Heart right ventricle (tissue), 16 donors: ENCODE data around the gene TSEN34. TPM values are rescaled to one million over a fixed set of nuclear protein-coding genes. Genes with fewer than 3 reads are reported as not detected.

Source experiments
- ATAC-seq, 8 donors: fragments of 200-7000 bp; cut with Tn5 transposase; one replicate each; pipeline ENCODE4 v1.9.1; 2020; ENCODE audit warnings: mild to moderate bottlenecking in 8 of 8, moderate library complexity in 8 of 8, moderate number of reproducible peaks in 1 of 8
- DNase-seq, 2 donors: peaks; one replicate each; pipeline ENCODE4 v3.0.0-alpha.2; 2020
- H3K27ac ChIP-seq, 10 donors: fragments of 200-600 bp; sonication (generic) in 2 of 10; one replicate each; pipeline versions ENCODE4 v1.5.0 to v1.8.0; 2020 to 2022; ENCODE audit warnings: mild to moderate bottlenecking in 3 of 10
- H3K27me3 ChIP-seq, 7 donors: fragments of 200-600 bp; one replicate each; pipeline ENCODE4 v1.8.0; 2021 to 2022; ENCODE audit warnings: mild to moderate bottlenecking in 2 of 7
- H3K36me3 ChIP-seq, 9 donors: fragments of 200-600 bp; sonication (generic) in 1 of 9; one replicate each; pipeline versions ENCODE4 v1.5.0 to v1.8.0; 2020 to 2022; ENCODE audit warnings: mild to moderate bottlenecking in 2 of 9
- H3K4me1 ChIP-seq, 9 donors: fragments of 200-600 bp; sonication (generic) in 1 of 9; one replicate each; pipeline versions ENCODE4 v1.5.0 to v1.8.0; 2020 to 2022; ENCODE audit warnings: mild to moderate bottlenecking in 4 of 9
- H3K4me3 ChIP-seq, 10 donors: fragments of 200-600 bp; sonication (generic) in 2 of 10; one replicate each; pipeline versions ENCODE4 v1.5.0 to v1.8.0; 2020 to 2022; ENCODE audit warnings: mild to moderate bottlenecking in 7 of 10, moderate library complexity in 2 of 10
- H3K9me3 ChIP-seq, 11 donors: fragments of 200-600 bp in 10 of 11; sonication (generic) in 2 of 11; one replicate each; pipeline versions ENCODE4 v1.5.0 to v1.8.0; 2013 to 2022; ENCODE audit warnings: mild to moderate bottlenecking in 2 of 11, control low read depth in 1 of 11, moderate library complexity in 1 of 11
- CTCF ChIP-seq, 9 donors: fragments of 200-600 bp; sonication (generic) in 2 of 9; IDR thresholded peaks; one replicate each; pipeline versions ENCODE4 v1.5.0 to v1.8.0; 2021 to 2022; ENCODE audit warnings: antibody characterized with exemption in 9 of 9, mild to moderate bottlenecking in 5 of 9, moderate library complexity in 1 of 9
- WGBS, 2 donors: extraction: QIAGEN DNeasy Blood & Tissue Kit; methylation state at CpG; one replicate each; pipeline ENCODE4 v1.1.7; 2013; ENCODE audit warnings: inconsistent platforms in 1 of 2; 5-methylcytosine and 5-hydroxymethylcytosine counted together
- intact Hi-C, 10 donors: fragments of 100-400 bp; cut with DNase I; formaldehyde crosslinking; loops; one replicate each; pipeline versions ENCODE4 v1.11.1 to v1.14.2; 2022
- polyA plus RNA-seq, 2 donors: library from polyadenylated mRNA; stranded (reverse); fragments of 200-250 nt; gene quantifications; one replicate each; pipeline ENCODE4 v1.2.3, GENCODE V29; 2013
- total RNA-seq, 10 donors: library from RNA; stranded (reverse); fragmentation: NEBNext Ultra II Directional in 3 of 10; extraction: Animal tissue kit (Norgen Biotek cat#: 25700) in 3 of 10; gene quantifications; one replicate each; pipeline versions ENCODE4 v1.2.1 to v1.2.4, GENCODE V29; 2021 to 2023
- donor health status: Arrhythmogenic right ventricular cardiomyopathy.
- donor health status: ischemic (EF 13 %, LVEDD 7.1; RV severe dilation, severe dysfunction).
- donor health status: healthy with polysubstance abuse.
- donor health status: DM: no; HTN: yes; CAD: no.
- donor health status: DM: no; HTN: no; CAD: no.
- donor health status: ischemic (EF 25% LVEDD 6.9; RV normal size, moderate dysfunction).
- donor health status: ischemic (EF 25% LVEDD 5.7; RV mildly dilated, moderate dysfunction).
- donor health status: healthy.
- donor health status: DM: yes; HTN: yes; CAD: no.
- donor health status: Ischemic cardiomyopathy.
- donor health status: ischemic (EF 35%, LVEDD 5.7; RV mildly dilated, moderate dysfunction).
- donor health status: nonischemic (EF 11% LVEDD 7.7; RV severe dilation, severe dysfunction).
- donor health status: DM: yes; HTN: yes; CAD: no.
- donor health status: PGD.
- donor health status: ischemic (EF 29% LVEDD 5.4; RV normal size, mild dysfunction).
- donor health status: nonischemic (EF 23%, LVEDD 6.1; RV moderate dilation, normal function).

The TSEN34 gene
- total and polyA plus RNA-seq, 12 donors, result 5.6 to 38.0 (median 19.3) TPM

- intact Hi-C loops, result no loop called here
Observed at GRCh38 chr19:54183431-54183830, 7.7 kb upstream of the TSEN34 start.

GRCh38 chr19:54186351-54186750 is 4.8 kb upstream of the TSEN34 start:
- no peak for ATAC-seq
- no peak overlapping the region for H3K4me3 ChIP-seq
- no peaks in the 10 kb centered on the region for H3K27me3 ChIP-seq
- TF ChIP-seq CTCF (IDR thresholded peaks at IDR 0.05), result no peak
- intact Hi-C loops, result no loop called here
- DNase-seq, result no peak
- H3K4me1 ChIP-seq, result peaks cover 0 to 17% (median 11%) of the 10 kb centered on the region in 9 donors
- 66 to 85% methylated on average over 8 of the region's 8 CpGs for WGBS, 2 donors
- no peak overlapping the region for H3K27ac ChIP-seq
- H3K36me3 ChIP-seq, result peaks cover 0 to 38% (median 0%) of the 10 kb centered on the region in 9 donors
- no peaks in the 10 kb centered on the region for H3K9me3 ChIP-seq

More at GRCh38 chr19:54183431-54183830, 7.7 kb upstream of the TSEN34 start:
- H3K27me3 ChIP-seq, result no peaks in the 10 kb centered on the region
- peaks cover 0 to 11% (median 5%) of the 10 kb centered on the region in 9 donors for H3K4me1 ChIP-seq
- peaks cover 0 to 67% (median 0%) of the 10 kb centered on the region in 9 donors for H3K36me3 ChIP-seq
- TF ChIP-seq CTCF (IDR thresholded peaks at IDR 0.05), result no peak
- 92 to 95% methylated on average over 11 of the region's 11 CpGs for WGBS, 2 donors
- DNase-seq (no peak), ATAC-seq (no peak)
- H3K27ac ChIP-seq, result no peak overlapping the region
- H3K4me3 ChIP-seq, result no peak overlapping the region
- no peaks in the 10 kb centered on the region for H3K9me3 ChIP-seq

- TF ChIP-seq CTCF (IDR thresholded peaks at IDR 0.05), result no peak
- intact Hi-C loops, result no loop called here
- no peak overlapping the region for H3K4me3 ChIP-seq
- DNase-seq (no peak), ATAC-seq (no peak)
- WGBS, 2 donors, result 80 to 85% methylated on average over 11 of the region's 11 CpGs
- H3K4me1 ChIP-seq, result peaks cover 5 to 22% (median 17%) of the 10 kb centered on the region in 9 donors
- H3K36me3 ChIP-seq, result peaks cover 0 to 37% (median 0%) of the 10 kb centered on the region in 9 donors
- H3K9me3 ChIP-seq, result no peaks in the 10 kb centered on the region
- H3K27me3 ChIP-seq, result no peaks in the 10 kb centered on the region
- H3K27ac ChIP-seq, result peak overlapping the region in 1 of 10 donors; percentile 98
Observed at GRCh38 chr19:54186934-54187381, 4.2 kb upstream of the TSEN34 start.

- no peak for TF ChIP-seq CTCF (IDR thresholded peaks at IDR 0.05)
- ATAC-seq, result no peak
- Histone ChIP-seq H3K9me3 (no peaks in the 10 kb centered on the region), H3K4me1 (peaks cover 10 to 30% (median 22%) of the 10 kb centered on the region in 9 donors), H3K27ac (peak overlapping the region in 8 of 10 donors; percentile 92 to 100 (median 98)), H3K27me3 (no peaks in the 10 kb centered on the region), H3K4me3 (peak overlapping the region in 9 of 10 donors; percentile 50 to 95 (median 86)), H3K36me3 (peaks cover 0 to 34% (median 5%) of the 10 kb centered on the region in 9 donors)
- DNase-seq, result no peak
- WGBS, 2 donors, result 34 to 35% methylated on average over 12 of the region's 12 CpGs
- intact Hi-C loops, result no loop called here
Observed at GRCh38 chr19:54188215-54188871, 2.8 kb upstream of the TSEN34 start.
